ENCODE measurements around the gene TESMIN. TPM values are rescaled to one million over a fixed set of nuclear protein-coding genes. Genes with fewer than 3 reads are reported as not detected.

TESMIN gene
- total RNA-seq, 2 donors from 2014 or later, result 0.47 to 0.78 TPM

DNA sequence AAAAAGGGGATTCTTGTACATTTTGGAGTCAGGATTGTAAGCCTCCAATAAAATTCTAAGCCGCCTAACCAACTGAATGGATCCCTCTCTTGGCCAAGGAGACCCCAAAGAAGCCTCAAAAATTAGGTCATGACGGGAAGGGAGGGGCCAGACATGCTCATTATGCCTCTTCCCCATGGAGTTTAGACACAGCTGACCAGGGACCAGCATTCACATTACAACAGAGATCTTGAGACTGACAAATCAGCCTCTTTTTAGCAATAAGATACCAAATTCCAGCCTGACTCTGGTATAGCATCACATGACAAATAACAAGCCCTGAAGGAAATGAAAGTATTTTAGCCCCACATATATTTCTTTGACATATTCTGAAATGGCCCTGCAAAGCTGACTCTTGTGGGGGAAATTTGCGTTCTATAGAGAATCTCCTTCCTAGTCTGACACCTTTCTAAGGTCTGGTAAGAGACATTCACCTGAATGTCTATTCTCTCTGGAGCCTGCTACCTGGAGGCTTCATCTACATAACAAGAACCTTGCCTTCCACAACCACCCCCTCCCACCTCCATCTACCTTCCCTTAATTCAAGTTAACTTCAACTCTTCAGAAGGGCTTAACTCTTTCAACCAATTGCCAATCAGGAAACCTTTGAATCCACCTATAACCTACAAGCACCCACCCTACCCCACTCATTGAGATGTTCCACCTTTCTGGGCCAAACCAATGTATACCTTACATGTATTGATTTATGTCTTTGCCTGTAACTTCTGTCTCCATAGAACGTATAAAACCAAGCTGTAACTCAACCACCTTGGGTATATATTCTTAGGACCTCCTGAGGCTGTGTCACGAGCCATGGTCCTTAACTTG is 56.7 kb downstream of the TESMIN start:
- no peak overlapping the region for H3K4me3 ChIP-seq
- TF ChIP-seq CTCF (IDR thresholded peaks at IDR 0.05), result no peak
- no peak for DNase-seq (ENCODE audit: low spot score)
- no peak overlapping the region for H3K27ac ChIP-seq
- H3K36me3 ChIP-seq, result no peaks in the 10 kb centered on the region
- no peaks in the 10 kb centered on the region for H3K27me3 ChIP-seq
- H3K9me3 ChIP-seq, result peaks cover 0 to 23% of the 10 kb centered on the region in 2 donors
- no peaks in the 10 kb centered on the region for H3K4me1 ChIP-seq

DNA sequence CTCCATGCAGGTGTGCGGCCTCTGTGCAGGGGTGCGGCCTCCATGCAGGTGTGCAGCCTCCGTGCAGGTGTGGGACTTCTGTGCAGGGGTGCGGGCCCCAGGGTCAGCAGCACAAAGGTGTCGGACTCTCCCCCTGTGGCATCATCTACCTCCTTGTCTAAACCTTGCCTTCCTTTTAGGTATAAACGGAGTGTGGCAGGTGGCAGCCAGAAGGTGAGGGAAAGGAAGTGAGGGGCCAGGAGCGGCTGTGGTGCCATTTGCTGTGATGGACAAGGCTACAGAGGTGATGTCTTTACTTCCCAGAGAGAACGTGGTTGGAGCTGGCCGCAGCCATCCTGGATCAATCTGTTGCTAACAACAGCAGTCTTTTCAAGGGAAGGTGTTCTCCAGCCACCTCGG is 57.8 kb downstream of the TESMIN start:
- H3K4me1 ChIP-seq, result no peaks in the 10 kb centered on the region

DNA sequence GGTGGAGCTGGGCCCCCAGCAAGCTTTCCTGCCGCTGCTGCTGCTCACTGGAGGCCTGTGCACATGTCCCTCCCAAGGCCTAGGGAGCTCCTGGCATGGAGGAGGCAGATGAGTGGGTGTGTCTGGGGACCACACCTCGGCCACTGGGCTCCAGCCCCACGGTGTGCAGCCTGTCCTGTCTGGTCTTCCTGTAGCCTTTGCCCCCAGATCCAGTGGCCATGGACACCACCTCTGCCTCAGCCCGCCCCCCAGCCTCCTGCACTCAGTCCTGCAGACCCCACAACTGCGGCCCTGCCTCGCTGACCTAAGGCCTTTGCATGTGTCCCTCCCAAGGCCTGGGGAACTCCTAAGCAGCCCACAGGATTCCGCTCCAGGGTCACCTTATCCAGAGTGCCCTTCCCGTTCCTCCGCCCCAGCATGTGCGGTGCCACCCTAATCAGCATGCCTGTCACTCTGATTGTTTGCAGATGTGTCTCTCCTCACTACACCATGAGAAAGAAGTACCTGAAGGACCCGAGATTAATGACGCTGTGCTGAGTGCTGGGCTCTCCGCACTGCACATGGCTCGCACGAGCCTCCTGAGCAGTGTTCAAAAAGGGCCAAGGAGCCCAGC is 58.3 kb downstream of the TESMIN start:
- no peak overlapping the region for H3K27ac ChIP-seq
- no peaks in the 10 kb centered on the region for H3K27me3 ChIP-seq
- no peak for DNase-seq (ENCODE audit: low spot score)
- no peaks in the 10 kb centered on the region for H3K4me1 ChIP-seq
- no peak for TF ChIP-seq CTCF (IDR thresholded peaks at IDR 0.05)
- H3K9me3 ChIP-seq, result peaks cover 0 to 23% of the 10 kb centered on the region in 2 donors
- no peak overlapping the region for H3K4me3 ChIP-seq
- no peaks in the 10 kb centered on the region for H3K36me3 ChIP-seq

More for the DNA sequence above, 57.8 kb downstream of the TESMIN start:
- DNase-seq (ENCODE audit: low spot score), result no peak
- Histone ChIP-seq H3K4me3 (no peak overlapping the region), H3K27me3 (no peaks in the 10 kb centered on the region), H3K36me3 (no peaks in the 10 kb centered on the region), H3K9me3 (peaks cover 0 to 23% of the 10 kb centered on the region in 2 donors), H3K27ac (no peak overlapping the region)
- TF ChIP-seq CTCF (IDR thresholded peaks at IDR 0.05), result no peak

GRCh38 chr11:68692115-68692514 is 59.2 kb downstream of the TESMIN start:
- no peaks in the 10 kb centered on the region for H3K4me1 ChIP-seq
- H3K9me3 ChIP-seq, result peaks cover 0 to 14% of the 10 kb centered on the region in 2 donors
- H3K27me3 ChIP-seq, result no peaks in the 10 kb centered on the region
- H3K4me3 ChIP-seq, result no peak overlapping the region
- no peak for TF ChIP-seq CTCF (IDR thresholded peaks at IDR 0.05)
- H3K27ac ChIP-seq, result no peak overlapping the region
- no peak for DNase-seq (ENCODE audit: low spot score)
- H3K36me3 ChIP-seq, result no peaks in the 10 kb centered on the region

DNA sequence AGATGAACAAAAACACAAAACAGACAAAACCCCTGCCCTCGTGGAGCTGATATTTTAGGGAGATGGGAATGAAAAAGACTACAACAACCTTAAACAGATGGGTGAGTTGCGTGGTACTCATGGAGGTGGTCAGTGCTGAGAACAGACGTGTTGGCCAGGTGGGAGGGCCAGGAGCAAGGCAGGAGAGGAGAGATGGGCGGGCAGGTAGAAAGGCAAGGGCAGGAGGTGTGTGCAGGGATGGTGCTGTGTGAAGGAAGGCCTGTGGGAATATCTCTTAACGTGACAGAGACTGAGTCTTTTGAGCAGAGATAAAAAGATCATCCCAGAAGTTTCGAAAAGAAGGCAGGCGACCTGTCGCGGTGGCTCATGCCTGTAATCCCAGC is 59.9 kb downstream of the TESMIN start:
- H3K27ac ChIP-seq, result no peak overlapping the region
- no peaks in the 10 kb centered on the region for H3K36me3 ChIP-seq
- no peak for TF ChIP-seq CTCF (IDR thresholded peaks at IDR 0.05)
- no peak overlapping the region for H3K4me3 ChIP-seq
- peaks cover 0 to 8% of the 10 kb centered on the region in 2 donors for H3K9me3 ChIP-seq
- H3K27me3 ChIP-seq, result no peaks in the 10 kb centered on the region
- H3K4me1 ChIP-seq, result no peaks in the 10 kb centered on the region
- no peak for DNase-seq (ENCODE audit: low spot score)
